ENCODE measurements around the gene KRTAP5-8. TPM values are rescaled to one million over a fixed set of nuclear protein-coding genes. Genes with fewer than 3 reads are reported as not detected.
"Not testable (repeated sequence)": the region's sequence is repeated elsewhere in the genome, so short reads cannot be mapped to it uniquely, and the experiment has no call there.

Gene KRTAP5-8, protein sequence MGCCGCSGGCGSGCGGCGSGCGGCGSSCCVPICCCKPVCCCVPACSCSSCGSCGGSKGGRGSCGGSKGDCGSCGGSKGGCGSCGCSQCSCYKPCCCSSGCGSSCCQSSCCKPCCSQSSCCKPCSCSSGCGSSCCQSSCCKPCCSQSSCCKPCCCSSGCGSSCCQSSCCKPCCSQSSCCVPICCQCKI
- total RNA-seq (2022) (not detected in 2 replicates), Bru-seq, nascent RNA (not detected), BruChase-seq, experiment 1, labeled RNA remaining after a 2-hour chase (percentile 28 among the genes with signal in this experiment), BruChase-seq, experiment 2, labeled RNA remaining after a 6-hour chase (not detected)
- long read RNA-seq, result 0 reads

- H3K9me3 ChIP-seq; H3K4me3 Mint-ChIP-seq (ENCODE audit: unreplicated experiment); CTCF ChIA-PET; H3K27ac Mint-ChIP-seq (ENCODE audit: unreplicated experiment); DNase-seq; BruUV-seq (replicated peaks); intact Hi-C loops (cut with micrococcal nuclease; ENCODE audit: unreplicated experiment); H3K36me3 Mint-ChIP-seq (ENCODE audit: insufficient read depth, unreplicated experiment); H3K4me1 ChIP-seq; H3K27me3 ChIP-seq (replicated peaks; ENCODE audit: control insufficient read depth, insufficient read depth, low read length); POLR2A ChIA-PET; H3K27me3 Mint-ChIP-seq (ENCODE audit: insufficient read depth, unreplicated experiment); H3K4me3 ChIP-seq (ENCODE audit: low read depth, low read length); H3K36me3 ChIP-seq (ENCODE audit: control insufficient read depth, insufficient read depth, low read length): not testable (repeated sequence)
- peaks cover 10% of the 10 kb centered on the region for H3K9me3 Mint-ChIP-seq (ENCODE audit: unreplicated experiment)
- H3K4me1 Mint-ChIP-seq (ENCODE audit: low read depth, unreplicated experiment), result peaks cover 16% of the 10 kb centered on the region
These were observed at the start of gene KRTAP5-8 for GRCh38 chr11:71537977-71538665. Gene KRTAP5-8 (plus strand): TSS chr11:71538025. CDS start chr11:71538056, 31 bp downstream.

GRCh38 chr11:71488681-71489270, 49.0 kb upstream of the KRTAP5-8 start:
- Histone ChIP-seq H3K4me3 (ENCODE audit: low read depth, low read length) (no peak overlapping the region), H3K9me3 (no peaks in the 10 kb centered on the region), H3K36me3 (ENCODE audit: control insufficient read depth, insufficient read depth, low read length) (peaks cover 12% of the 10 kb centered on the region; the same call in 1 of the 2 replicates), H3K27me3 (replicated peaks; ENCODE audit: control insufficient read depth, insufficient read depth, low read length) (no peaks in the 10 kb centered on the region), H3K4me1 (peaks cover 23% of the 10 kb centered on the region)
- peak in 1 of 2 experiments; percentile 38 for DNase-seq
- Mint-ChIP-seq H3K27me3 (ENCODE audit: insufficient read depth, unreplicated experiment) (no peaks in the 10 kb centered on the region), H3K36me3 (ENCODE audit: insufficient read depth, unreplicated experiment) (peaks cover 48% of the 10 kb centered on the region), H3K9me3 (ENCODE audit: unreplicated experiment) (no peaks in the 10 kb centered on the region), H3K4me1 (ENCODE audit: low read depth, unreplicated experiment) (peaks cover 21% of the 10 kb centered on the region), H3K4me3 (ENCODE audit: unreplicated experiment) (no peak overlapping the region), H3K27ac (ENCODE audit: unreplicated experiment) (peak overlapping the region; percentile 40)
- intact Hi-C loops (cut with micrococcal nuclease; ENCODE audit: unreplicated experiment), result loop anchor here (2.0 kb wide), 4 partner anchors 18 to 92 kb away; partner anchors contain the start of gene DHCR7
- TF ChIP-seq, protein P1, sequence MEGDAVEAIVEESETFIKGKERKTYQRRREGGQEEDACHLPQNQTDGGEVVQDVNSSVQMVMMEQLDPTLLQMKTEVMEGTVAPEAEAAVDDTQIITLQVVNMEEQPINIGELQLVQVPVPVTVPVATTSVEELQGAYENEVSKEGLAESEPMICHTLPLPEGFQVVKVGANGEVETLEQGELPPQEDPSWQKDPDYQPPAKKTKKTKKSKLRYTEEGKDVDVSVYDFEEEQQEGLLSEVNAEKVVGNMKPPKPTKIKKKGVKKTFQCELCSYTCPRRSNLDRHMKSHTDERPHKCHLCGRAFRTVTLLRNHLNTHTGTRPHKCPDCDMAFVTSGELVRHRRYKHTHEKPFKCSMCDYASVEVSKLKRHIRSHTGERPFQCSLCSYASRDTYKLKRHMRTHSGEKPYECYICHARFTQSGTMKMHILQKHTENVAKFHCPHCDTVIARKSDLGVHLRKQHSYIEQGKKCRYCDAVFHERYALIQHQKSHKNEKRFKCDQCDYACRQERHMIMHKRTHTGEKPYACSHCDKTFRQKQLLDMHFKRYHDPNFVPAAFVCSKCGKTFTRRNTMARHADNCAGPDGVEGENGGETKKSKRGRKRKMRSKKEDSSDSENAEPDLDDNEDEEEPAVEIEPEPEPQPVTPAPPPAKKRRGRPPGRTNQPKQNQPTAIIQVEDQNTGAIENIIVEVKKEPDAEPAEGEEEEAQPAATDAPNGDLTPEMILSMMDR (IDR thresholded peaks at IDR 0.05; ENCODE audit: insufficient read depth in 1 of 2, low read depth in 1 of 2, low read length in 1 of 2, severe bottlenecking in 1 of 2, unreplicated experiment in 1 of 2), result no peak
- CTCF ChIA-PET, result interaction anchor here (1.0 to 1.6 kb wide), 3 partner anchors 36 to 91 kb away, joined by 6 to 17 read pairs (median 6); partner anchors contain the start of gene NADSYN1
- POLR2A ChIA-PET, result interaction anchor here (0.6 to 1.0 kb wide), 3 partner anchors 36 to 40 kb away, joined by 3 to 6 read pairs (median 4); partner anchors contain the start of genes DHCR7 and NADSYN1
- no TSS peak for BruUV-seq (replicated peaks)

DNA sequence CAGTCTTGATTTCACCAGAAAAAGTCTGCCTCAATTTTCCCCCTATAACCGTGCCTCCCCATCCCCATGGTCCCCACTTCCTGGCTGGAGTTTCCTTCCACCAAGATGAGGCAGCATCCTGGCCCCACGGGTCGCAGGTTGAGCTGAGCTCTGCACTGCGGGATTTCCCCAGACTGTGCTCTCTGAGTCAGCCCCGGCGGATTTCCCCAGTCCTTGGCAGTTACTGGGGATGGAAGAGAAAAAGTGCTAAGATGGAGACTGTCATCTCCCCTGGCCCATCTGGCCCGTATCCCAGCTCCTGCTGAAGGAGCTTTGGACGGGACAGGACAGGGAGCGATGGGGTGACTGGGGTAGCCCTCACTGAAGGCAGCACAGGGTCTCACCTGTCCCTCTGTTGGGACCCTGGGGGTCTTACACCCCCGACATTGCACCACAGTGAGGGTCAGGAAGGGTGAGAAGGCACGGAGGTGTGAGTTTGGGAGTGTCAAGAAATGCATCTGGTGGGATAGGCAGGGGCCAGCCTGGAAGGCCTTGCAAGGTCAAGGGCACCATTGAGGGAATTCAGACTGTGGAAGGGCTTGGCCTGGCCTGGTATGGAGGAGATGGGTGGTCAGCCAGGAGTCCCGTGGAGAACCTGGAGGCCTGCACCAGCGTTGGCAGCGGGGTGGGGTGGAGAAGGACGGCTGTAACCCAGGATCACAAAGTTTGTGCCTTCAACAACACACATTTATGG, 48.3 kb upstream of the KRTAP5-8 start:
- Histone ChIP-seq H3K4me3 (ENCODE audit: low read depth, low read length) (no peak overlapping the region), H3K4me1 (peaks cover 23% of the 10 kb centered on the region), H3K36me3 (ENCODE audit: control insufficient read depth, insufficient read depth, low read length) (peaks cover 12% of the 10 kb centered on the region; the same call in 1 of the 2 replicates), H3K9me3 (no peaks in the 10 kb centered on the region), H3K27me3 (replicated peaks; ENCODE audit: control insufficient read depth, insufficient read depth, low read length) (no peaks in the 10 kb centered on the region)
- H3K9me3 Mint-ChIP-seq (ENCODE audit: unreplicated experiment), result no peaks in the 10 kb centered on the region
- TF ChIP-seq, protein P1 (IDR thresholded peaks at IDR 0.05; ENCODE audit: insufficient read depth in 1 of 2, low read depth in 1 of 2, low read length in 1 of 2, severe bottlenecking in 1 of 2, unreplicated experiment in 1 of 2), result no peak
- ChIA-PET POLR2A (interaction anchor here (0.7 kb wide), 1 partner anchor 37 kb away, joined by 4 read pairs; the partner anchor contains the start of gene NADSYN1), CTCF (interaction anchor here (1.6 kb wide), 1 partner anchor 37 kb away, joined by 6 read pairs; the partner anchor contains the start of gene NADSYN1)
- peaks cover 49% of the 10 kb centered on the region for H3K36me3 Mint-ChIP-seq (ENCODE audit: insufficient read depth, unreplicated experiment)
- peak in 1 of 2 experiments; percentile 34 for DNase-seq
- peak overlapping the region; percentile 40 for H3K27ac Mint-ChIP-seq (ENCODE audit: unreplicated experiment)
- H3K4me3 Mint-ChIP-seq (ENCODE audit: unreplicated experiment), result no peak overlapping the region
- H3K4me1 Mint-ChIP-seq (ENCODE audit: low read depth, unreplicated experiment), result peaks cover 21% of the 10 kb centered on the region
- intact Hi-C loops (cut with micrococcal nuclease; ENCODE audit: unreplicated experiment), result loop anchor here (2.0 kb wide), 4 partner anchors 19 to 91 kb away; partner anchors contain the start of gene DHCR7
- H3K27me3 Mint-ChIP-seq (ENCODE audit: insufficient read depth, unreplicated experiment), result no peaks in the 10 kb centered on the region
- BruUV-seq (replicated peaks), result no TSS peak
